NCI-H1417 (cell line): ENCODE measurements around the gene TRERF1.

Experiments used
- DNase-seq, 3 experiments: peaks; one replicate each; lab custom pipeline; 2025; lab: John Stamatoyannopoulos, UW

The TRERF1 gene

DNA sequence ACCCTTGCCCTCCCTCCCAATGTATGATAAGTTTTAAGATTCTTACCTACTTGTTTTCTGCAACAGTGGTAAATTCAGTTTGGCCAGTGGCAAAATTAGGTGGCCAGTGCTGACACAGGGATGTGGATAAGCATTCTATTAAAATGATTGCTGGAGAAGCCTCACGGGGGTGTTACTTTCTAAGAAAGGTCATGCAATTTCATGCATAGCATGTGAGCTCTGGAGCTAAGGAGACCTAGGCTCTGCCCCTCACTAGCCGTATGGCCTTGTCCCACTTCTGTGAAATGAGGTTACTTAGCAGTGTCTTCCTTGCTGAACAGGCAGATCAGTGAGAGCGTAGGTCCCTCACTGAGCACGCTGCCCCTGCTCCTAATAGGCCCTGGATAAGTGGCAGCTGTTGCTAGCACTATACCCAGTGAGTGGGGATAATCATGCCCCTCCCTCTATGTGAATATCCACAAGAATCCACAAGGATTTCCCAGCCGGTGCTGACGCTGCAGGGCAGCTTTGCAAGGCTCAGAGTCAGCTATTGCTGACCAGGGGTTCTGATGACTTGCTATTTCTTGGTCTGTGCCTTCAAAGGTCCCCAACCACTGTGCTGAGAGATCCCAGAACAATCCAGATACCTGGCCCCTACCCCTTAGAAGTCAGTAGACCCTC is 147.5 kb downstream of the TRERF1 start:
- peak in 1 of 3 experiments; percentile 26 for DNase-seq

DNA sequence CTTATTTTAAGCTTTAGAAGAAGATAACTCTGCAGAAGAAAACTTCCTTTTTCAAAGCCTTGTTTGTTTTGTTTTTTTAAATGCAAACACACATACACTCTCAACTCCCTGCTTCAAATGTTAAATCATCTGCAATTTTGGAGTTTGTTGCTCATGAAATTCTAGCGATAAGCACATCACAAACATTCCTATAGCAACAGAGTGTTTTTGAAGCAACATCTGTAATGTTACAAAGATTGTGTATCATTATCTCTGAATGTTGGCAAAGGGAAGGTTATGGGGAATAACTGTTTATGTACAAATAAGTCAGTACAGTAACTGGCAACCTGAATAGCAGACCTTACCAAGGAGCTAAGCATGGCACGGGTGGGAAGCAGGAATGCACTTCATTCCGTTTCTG is 149.3 kb downstream of the TRERF1 start:
- DNase-seq: no peak

DNA sequence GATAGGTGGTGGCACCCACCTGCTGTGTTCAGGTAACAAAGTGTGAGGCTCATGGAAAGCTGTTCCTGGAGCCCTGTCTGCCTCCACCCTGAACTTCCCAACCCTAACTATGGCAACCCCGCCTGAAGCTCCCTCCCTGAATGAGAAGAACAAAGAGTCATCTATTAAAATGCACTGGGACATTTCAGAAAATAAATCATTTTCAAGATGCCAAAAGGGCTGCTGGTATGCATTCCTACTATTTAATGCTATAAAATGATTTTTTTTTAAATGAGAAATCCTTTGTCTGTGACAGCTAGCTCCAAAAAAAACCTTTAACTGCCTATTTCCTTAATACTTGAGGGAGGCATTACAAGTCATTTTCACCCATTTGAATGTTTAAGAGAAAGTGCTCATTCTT is 149.7 kb downstream of the TRERF1 start:
- DNase-seq: no peak

DNA sequence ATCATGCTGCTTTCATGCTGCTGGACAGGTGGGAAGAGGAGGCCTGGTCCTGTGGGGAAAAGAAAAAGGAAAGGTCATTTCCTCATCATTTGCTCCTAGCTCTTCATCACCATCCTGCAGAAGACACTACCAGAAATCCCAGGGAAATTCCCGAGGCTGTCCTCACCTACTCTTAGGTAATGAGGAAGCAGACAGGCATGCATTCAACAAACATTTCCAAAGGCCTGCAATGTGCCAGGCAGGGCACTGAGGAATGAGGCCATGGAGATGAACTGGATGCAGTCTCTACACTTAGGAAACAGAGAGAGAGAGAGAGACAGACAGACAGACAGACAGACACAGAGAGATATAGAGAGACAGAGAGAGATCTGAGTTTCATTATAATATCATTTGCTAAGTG is 151.0 kb downstream of the TRERF1 start:
- DNase-seq: no peak

DNA sequence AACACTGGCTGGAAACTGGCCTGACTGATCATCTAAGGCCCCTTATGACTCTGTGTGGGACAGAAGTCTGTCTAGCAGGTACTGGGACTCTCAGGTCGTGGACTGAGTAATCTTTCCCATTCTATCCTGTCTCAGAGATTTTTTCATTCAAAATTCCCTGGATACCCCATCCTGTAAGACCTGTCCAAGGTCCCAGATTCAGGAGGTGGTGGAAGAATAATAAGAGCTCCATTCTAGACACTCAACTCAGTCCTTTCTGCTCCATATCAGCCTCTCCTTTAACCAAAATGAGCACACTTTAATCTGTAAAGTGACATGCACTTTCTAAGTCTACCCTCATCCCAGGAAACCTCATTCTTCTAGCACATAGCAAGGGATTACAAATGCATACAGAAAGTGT is 151.5 kb downstream of the TRERF1 start:
- no peak for DNase-seq

DNA sequence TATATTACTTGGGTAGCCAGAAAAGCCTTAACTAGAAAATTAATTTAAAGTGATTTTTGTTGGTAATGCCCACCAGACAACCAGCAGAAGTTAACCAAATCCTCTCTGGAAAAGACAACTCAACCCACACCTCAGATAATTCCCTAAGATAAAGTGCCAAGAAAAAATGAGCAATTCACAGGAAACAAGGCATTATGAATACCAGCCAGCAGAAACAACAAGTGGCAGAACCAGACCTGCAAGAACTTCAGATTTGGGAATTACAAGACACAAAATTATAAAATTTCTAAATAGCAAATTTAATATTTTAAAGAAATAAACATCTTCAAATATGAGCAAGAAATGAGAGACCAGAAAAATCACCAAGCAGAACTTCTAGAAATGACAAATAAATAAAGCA is 154.1 kb downstream of the TRERF1 start:
- no peak for DNase-seq

DNA sequence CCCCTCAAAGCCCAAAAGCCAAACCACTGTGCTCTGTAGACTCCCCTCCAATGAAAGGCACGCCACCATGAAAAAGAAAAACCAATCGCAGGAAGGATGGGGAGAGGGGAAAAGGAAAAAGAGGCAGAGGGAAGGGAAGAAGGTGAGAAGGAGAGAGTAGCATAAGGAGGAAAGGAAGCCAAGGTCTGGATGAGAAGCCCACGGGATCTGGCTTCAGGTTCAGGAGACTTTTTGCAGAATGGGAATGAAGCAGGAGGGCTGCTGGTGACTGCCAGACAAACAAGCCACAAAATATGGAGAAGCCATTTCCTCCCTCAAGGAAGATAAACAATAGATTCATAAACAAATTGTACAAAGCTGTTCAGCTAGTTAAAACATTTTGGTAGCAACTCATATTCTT is 155.1 kb downstream of the TRERF1 start:
- no peak for DNase-seq

DNA sequence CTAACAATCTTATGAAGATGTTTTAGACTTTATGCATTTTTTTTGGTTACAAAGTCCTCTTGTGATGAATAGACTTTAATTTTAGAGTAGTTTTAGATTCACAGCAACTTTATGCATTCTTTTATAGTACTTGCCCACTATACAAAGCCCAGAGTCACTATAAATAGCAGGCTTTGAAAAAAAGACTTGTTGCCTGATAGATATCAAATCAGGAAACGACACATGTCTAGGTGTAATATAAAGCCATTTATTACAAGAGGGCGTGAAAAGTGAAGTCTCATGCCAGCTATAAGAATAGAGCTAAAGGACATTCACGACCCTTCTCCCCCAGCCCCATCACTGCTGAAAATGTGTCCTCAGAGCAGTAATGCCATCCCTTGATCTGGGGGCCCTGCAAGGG is 156.0 kb downstream of the TRERF1 start:
- no peak for DNase-seq

DNA sequence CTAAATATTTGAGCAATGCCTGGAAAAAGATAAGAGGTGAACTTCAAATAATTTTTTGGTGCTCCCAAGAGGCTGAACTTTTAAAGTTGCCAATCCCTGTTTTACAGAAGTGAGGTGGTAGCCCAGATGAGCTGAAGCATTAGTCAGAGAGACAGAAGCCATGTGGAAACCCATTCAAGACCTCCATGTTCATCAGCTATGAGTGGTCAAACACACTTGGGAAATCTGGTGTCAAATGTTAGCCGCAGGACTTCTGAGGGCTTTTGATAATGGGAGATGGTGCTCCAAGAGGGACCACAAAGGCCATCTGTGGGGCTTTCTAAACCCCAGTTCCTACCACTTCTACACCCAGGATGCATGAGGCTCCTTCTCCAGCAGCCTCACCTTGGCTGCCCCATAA is 156.5 kb downstream of the TRERF1 start:
- no peak for DNase-seq

DNA sequence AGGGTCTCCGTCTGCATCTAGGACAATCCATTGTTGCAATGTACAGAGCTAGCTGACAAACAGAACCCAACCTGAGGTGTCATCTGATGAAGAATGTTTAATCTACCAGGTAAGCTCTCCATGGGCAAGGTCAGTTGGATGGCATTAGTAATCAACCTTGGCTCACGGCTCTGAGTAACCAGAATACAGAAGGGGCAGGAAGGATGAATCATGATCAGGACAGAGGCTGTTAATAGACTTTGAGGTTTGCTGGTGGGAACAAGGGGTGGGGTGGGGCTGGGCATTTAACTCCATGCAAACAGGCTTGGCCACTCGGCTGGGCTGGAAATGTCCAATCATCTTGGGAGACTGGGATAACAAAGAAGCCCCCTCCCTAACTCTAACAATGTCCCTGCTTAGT is 157.0 kb downstream of the TRERF1 start:
- no peak for DNase-seq

DNA sequence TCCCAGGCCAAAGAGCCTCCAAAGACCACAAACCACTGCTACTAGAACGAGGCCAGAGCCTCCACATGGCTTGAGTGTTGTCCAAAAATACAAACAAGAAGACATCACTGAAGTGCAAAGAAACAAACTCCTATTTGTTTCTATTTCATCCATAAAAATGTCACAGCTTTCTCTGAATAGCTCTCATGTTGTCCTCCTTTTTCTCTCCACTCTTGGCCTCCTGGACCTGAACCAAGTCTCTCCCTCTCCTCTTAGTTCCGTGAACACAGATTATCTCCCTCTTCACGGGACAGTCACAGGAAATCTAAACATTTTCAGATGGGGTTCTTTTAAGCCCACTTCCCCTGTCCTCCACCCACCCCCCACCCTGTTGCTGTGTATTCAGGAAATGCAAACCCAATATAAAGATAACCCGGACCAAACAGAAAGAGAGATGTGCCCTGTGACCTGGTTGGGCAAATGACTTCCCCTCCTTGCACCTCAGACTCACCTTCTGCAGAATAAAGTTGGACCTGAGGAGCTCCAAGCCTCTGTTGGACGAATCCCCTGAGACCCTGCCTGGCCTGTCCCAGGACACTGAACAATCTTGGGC is 158.2 kb downstream of the TRERF1 start:
- no peak for DNase-seq

DNA sequence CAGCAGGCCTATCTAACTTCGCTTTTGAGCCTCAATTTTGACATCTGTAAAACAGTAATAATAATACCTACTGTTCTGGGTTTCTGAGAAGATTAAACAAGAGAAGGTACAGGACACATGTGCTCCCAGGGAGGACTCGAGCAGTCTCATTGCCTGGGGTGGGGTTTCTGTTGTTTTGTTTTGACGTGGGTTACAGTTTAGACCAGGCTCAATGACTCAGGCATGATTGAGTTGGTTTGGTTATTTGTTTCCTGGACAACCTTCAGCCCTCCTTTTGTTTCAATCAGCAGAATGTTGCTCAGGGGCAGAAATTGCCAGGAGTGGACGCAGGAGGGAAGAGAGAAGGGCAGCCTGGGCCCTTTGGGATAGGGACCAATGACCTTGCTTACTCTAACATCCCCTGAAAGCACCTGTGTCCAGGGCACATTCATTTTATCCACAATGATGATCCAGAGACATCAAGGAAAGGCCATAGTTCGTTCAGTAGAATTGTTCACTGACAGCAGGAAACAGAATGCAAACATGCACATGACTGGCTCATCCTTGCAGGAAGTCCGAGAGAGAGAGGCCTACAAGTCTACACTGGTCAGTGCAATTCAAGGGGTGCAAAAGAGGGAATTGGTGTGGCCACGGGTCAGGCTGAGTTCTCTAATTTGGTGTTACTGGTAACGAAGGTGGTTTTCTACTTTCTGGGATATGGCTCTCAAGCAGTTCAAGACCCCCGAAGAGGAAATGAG is 159.6 kb downstream of the TRERF1 start:
- DNase-seq: no peak

DNA sequence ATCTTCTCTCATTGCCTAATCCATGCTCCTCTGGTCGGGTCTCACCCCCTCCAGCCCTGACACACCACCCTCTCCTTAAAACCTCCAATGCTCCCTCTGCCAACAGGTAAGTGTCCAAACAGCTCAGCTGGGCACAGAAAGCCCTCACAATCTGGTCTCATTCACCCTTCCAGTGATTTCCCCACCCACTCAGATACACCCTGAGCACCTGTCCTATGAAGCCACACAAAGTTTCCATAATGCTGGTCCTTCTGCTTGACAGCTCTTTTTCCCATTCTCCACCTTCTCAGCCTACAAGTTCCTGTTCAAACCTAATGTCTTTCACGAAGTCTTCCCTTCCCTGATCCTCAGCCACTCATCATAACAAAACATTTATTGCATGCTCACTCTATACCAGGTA is 164.0 kb downstream of the TRERF1 start:
- DNase-seq: no peak

DNA sequence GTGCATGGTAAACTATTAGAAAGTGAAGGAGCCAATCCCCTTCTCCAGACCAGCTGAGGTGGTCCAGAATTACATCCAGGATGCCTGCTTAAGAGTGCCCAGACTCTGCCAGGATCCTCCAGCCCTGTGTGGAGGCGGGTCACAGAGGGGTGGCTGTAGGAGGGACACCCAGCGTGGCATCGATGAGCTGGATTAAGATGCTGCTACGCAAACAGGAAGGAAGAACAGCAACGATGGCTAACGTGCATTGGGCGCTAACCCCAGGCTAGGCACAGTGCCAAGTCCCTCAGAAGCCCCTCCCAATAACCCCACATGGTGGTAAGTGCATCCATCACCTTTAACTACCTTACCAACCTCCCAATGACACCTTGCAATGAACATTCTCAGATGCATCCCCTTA is 170.2 kb downstream of the TRERF1 start:
- peak in 1 of 3 experiments; percentile 11 for DNase-seq

DNA sequence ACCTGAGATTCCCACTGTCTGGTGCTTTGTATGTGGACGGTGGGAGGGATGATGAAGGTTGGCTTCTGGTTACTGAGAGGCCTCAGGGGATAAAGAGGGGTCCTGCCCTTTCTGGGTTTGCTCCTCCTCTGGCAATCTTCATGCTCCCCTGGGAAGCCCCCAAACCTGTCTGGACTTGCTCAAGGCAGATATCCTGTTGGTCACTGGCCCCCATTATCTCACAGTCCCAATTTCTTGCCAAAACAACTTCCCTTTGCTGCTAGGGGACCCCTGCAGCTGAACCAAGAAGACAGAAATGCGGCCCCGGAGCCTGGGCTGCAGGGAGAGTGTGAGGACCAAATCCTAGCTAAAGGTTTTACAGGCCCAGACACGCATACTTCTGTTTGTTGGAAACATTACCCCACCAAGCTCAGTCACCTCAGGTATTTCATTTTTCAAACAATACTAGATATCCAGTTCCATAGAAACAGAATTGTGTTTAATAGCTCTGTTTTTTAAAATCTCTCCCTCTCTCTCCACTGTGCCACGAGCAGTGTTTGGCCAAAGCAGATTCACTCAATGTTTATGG is 170.7 kb downstream of the TRERF1 start:
- DNase-seq: peak in 1 of 3 experiments; percentile 4

DNA sequence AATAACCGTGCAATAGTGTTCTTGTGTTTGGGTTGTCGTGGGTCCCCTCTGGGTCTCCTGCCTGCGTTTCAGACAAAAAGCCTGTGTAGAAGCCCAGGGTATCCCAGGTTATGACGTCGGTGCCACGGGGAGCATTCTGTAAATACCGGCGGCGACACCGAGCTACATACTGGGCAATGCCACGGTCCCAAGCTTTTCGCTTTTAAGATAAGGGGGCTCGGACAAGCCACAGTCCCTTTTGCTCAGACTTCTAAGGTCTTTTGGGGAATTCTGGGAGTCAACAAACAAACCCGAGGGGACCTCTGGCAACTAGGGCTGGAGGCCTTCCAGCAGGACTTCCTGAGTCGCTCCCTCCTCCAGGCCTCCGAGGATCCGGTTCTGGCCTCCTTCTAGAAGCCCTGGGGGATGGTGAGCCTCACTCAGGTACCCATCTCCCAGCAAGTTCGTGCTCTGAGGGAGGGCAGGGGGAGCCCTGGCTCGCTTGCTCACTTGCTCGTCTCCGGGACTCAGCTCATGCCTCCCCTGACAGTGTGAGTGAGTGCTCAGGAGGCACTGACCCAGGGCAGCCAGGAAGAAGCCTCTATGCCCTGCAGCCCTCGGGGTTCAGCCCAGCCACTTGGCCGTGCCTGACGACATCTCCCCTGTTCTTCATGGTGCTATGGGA is 171.6 kb downstream of the TRERF1 start:
- no peak for DNase-seq

DNA sequence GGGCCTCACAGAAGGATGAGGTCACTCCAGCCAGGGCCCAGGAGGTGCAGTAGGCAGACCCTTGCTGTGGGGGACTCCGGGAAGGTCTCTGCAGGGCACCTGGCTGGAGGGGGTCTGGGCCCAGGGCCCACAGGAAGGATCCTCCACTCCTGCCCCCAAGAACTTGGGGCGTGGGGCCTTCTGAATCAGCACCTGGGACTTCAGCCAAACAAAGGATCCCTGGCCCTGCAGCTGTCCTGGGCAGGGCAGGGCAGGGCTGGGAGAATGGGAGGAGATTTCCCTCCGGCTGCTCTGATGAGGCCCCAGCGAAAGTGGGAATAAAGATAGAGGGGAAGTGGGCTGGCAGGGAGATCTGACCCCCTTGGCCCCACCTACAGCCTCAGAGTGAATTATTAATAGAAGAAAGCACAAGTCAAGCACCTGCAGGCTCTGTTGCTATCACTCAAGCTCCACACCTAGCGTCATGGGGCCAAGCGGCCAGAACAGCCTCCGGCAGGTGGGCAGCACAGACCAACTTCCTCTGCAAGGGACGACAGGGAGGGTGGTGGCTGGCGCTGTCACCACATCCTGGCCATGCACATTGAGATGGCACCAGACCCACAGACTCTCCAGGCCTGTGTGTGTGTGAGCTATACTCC is 172.5 kb downstream of the TRERF1 start:
- DNase-seq: no peak

DNA sequence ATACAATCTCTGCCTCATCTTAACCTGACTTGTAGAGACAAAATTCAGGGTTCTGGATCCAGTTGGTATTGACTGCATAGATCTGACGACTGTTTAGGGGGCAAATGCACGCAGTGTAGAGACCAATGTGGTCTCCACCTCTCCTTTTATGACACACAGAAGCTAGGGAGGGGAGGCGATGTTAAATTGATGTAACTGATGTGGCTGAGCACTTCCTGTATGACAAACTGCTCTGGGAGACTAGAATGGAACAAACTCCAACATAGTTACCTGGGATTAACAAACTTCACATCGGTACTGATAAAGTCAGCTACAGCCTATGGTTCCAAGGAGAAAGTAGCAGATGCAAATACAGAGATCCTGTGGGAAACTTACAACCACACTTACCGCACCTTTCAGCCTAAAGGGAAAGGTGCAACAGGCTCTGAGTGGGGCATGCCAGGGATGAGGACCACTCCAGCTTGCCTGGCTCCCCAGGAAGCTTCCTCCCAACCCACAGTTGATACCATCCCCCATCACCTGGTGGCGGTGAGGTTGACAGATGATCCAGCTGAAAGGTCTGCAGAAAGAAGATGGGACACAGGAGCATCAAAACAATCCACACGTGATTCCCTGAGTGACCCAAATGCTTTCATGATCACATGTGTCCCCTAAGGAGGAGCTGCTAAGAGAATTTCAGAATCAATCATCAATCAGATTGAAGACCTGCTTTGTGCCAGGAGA is 173.4 kb downstream of the TRERF1 start:
- DNase-seq: no peak

DNA sequence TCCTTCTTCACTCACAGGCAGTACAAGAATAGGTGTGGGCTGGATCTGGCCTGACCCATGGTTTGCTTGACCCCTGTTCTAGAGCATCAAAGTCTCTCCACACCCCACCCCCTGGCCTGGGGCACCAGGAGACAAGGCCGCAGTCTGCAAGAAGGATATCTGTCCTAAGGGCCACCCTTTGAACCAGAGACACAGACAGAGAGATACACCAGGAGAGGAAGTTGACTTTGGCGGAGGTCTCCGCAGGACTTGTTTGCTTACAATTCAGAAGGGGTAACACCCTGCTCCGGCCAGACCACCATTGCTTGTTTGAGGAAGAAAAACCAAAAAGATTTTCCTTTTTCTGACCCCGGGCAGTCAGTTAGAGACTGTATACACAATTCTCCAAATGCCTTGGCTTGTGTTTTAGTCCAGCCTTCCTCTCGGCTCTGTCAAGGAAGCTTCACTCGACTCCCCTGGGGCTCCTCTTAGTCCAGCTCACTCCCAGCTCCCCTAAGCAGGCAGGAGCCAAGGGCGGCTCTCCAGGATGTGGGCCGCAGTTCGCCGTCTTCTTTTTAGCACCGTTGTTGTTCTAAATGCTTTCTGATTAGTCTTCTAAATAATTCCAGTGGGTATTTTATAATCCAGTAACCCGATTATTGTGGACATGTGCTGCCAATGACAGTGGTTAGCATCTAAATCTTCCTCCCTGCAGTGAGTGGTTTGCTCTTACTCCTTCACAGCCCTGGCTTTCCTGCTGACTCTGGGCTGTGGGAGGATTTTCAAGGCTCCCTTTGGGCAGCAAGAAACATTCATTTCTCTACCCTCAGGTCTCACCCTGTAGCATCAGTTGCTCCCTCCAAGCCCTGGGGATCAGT is 175.5 kb downstream of the TRERF1 start:
- DNase-seq: no peak

DNA sequence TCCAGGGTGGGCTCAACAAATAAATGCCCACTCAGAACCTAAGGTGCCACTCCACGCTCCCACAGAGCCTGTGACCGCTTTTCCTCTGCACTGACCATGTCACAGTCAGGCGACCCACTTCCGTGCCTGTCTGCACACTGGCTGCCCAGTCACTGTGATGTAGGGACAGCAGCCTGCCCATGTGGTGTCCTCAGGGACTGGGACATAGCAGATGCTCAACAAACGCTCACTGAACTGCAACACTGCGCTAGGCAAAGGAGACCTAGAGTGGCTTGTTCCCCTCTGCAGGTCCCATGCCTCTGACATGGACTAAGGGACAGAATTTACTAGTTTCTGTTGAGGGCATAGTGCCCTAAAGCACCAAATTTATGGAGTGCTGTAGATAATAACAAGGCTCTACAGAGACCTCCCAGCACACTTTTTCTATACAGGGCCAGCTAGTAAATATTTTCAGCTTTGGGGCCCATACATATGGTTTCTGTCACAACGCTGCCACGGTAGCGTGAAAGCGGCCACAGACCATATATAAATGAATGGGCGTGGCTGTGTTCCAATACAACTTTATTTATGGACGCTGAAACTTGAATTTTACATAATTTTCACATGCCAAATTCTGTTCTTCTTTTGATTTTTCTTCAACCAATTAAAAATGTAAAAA is 176.2 kb downstream of the TRERF1 start:
- no peak for DNase-seq
